Kidney (tissue), 14 donors: ENCODE measurements around the gene SRRM4. TPM values are rescaled to one million over a fixed set of nuclear protein-coding genes. Genes with fewer than 3 reads are reported as not detected.
A peak's percentile ranks its signal among the peaks of the same experiment; 100 is the strongest.

Experiments used
- DNase-seq, 5 donors: peaks; one replicate each; pipeline ENCODE4 v3.0.0-alpha.2; 2013 to 2020
- FAIRE-seq: peaks from 2 replicates; lab custom pipeline; 2012; peaks lifted over from hg19 to GRCh38; lab: Jason Lieb, UNC
- H3K27ac ChIP-seq, 2 donors: one replicate each; pipeline ENCODE4 v1.7.0; 2013; ENCODE audit warnings: low read depth in 2 of 2, low read length in 2 of 2, inconsistent platforms in 1 of 2
- H3K27me3 ChIP-seq: one replicate; pipeline ENCODE4 v1.7.1; 2013; ENCODE audit warnings: low read length, inconsistent platforms; ENCODE audit not compliant: control insufficient read depth, insufficient read depth
- H3K36me3 ChIP-seq, 3 donors: one replicate each; pipeline versions ENCODE4 v1.7.0 to v1.7.1; 2013; ENCODE audit warnings: low read length in 3 of 3, control low read depth in 1 of 3, inconsistent platforms in 1 of 3; ENCODE audit not compliant: insufficient read depth in 3 of 3, control insufficient read depth in 2 of 3
- H3K4me1 ChIP-seq, 3 donors: one replicate each; pipeline versions ENCODE4 v1.7.0 to v1.7.1; 2013; ENCODE audit warnings: low read length in 3 of 3, inconsistent platforms in 1 of 3, low read depth in 1 of 3; ENCODE audit not compliant: control insufficient read depth in 2 of 3, insufficient read depth in 2 of 3
- H3K4me3 ChIP-seq, 3 donors: one replicate each; pipeline versions ENCODE4 v1.7.0 to v1.8.1; 2013; ENCODE audit warnings: low read length in 3 of 3, control low read depth in 1 of 3, inconsistent platforms in 1 of 3
- H3K9ac ChIP-seq, 3 donors: one replicate each; pipeline versions ENCODE4 v1.7.0 to v1.7.1; 2013; ENCODE audit warnings: low read length in 3 of 3, control low read depth in 1 of 3, inconsistent platforms in 1 of 3
- H3K9me3 ChIP-seq, 3 donors: one replicate each; pipeline versions ENCODE4 v1.7.0 to v1.7.1; 2013; ENCODE audit warnings: low read length in 3 of 3, control low read depth in 1 of 3, inconsistent platforms in 1 of 3; ENCODE audit not compliant: control insufficient read depth in 2 of 3, insufficient read depth in 1 of 3
- intact Hi-C: fragments of 100-400 bp; cut with DNase I; formaldehyde crosslinking; loops from one replicate; pipeline ENCODE4 v1.11.1; 2022
- polyA plus RNA-seq: library from polyadenylated mRNA; stranded (reverse); fragments of 350-450 nt; fragmentation: Illumina TruSeq; extraction: RNeasy Lipid Tissue Mini Kit (QIAGEN cat#74804); gene quantifications from one replicate; pipeline ENCODE4 v1.2.3, GENCODE V29; 2014; ENCODE audit warnings: low read depth, low replicate concordance; ENCODE audit not compliant: insufficient read depth
- total RNA-seq: library from RNA; stranded (reverse); fragmentation: NEBNext Ultra II Directional; extraction: Animal tissue kit (Norgen Biotek cat#: 25700); gene quantifications from one replicate; pipeline ENCODE4 v1.2.1, GENCODE V29; 2021
- TF ChIP-seq, protein P1 (sequence below): IDR thresholded peaks from 3 replicates; pipeline ENCODE4 v1.5.1; 2012; ENCODE audit warnings: mild to moderate bottlenecking, moderate library complexity, borderline replicate concordance; ENCODE audit not compliant: insufficient read depth; ENCODE audit errors: extremely low read depth
- donor health status: control.
- donor health status: control.
- donor health status: control.
- donor health status: control.
- donor health status: control.
- donor health status: DM: yes; HTN: yes; CAD: no.
- donor health status: Normal renal cell carcinoma (clear cell type).

The SRRM4 gene
- total and polyA plus RNA-seq, 2 donors from 2014 or later, result 0.06 to 0.17 TPM

DNA sequence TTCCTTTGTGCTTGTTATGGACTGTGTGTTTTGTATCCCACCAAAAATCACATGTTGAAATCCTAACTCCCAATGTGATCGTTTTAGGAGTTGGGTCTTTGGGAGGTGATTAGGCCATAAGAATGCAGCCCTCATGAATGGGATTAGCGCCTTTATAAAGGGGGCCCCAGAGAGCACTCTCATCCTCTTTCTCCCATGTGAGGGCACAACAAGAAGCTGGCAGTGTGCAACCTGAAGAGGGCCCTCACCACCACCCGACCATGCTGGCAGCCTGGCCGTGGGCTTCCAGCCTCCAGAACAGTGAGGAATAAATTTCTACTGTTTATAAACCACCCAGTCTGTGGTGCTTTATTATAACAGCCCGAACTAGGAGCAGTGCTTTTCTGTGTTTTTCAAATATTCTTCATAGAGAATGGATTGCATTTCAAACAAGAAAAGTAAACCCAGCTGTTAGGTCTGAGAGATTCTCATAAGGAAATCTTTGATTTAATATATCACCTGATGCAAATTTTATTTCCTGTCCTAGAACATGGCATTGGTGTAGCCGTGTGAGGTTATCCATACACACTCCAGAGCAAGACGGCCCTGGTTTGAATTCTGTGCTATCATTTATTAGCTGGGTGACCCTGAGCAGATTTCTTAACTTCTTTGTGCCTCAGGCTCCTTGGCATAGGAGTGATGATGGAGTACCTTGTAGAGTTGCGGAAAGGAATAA, 225.2 kb downstream of the SRRM4 start:
- no peak for FAIRE-seq
- DNase-seq, result no peak
- Histone ChIP-seq H3K27ac (no peak overlapping the region), H3K9me3 (no peaks in the 10 kb centered on the region), H3K4me1 (peaks cover 0 to 2% (median 0%) of the 10 kb centered on the region in 3 donors), H3K27me3 (no peaks in the 10 kb centered on the region), H3K4me3 (no peak overlapping the region), H3K36me3 (no peaks in the 10 kb centered on the region), H3K9ac (no peak overlapping the region)
- intact Hi-C loops, result no loop called here
- TF ChIP-seq, protein P1, sequence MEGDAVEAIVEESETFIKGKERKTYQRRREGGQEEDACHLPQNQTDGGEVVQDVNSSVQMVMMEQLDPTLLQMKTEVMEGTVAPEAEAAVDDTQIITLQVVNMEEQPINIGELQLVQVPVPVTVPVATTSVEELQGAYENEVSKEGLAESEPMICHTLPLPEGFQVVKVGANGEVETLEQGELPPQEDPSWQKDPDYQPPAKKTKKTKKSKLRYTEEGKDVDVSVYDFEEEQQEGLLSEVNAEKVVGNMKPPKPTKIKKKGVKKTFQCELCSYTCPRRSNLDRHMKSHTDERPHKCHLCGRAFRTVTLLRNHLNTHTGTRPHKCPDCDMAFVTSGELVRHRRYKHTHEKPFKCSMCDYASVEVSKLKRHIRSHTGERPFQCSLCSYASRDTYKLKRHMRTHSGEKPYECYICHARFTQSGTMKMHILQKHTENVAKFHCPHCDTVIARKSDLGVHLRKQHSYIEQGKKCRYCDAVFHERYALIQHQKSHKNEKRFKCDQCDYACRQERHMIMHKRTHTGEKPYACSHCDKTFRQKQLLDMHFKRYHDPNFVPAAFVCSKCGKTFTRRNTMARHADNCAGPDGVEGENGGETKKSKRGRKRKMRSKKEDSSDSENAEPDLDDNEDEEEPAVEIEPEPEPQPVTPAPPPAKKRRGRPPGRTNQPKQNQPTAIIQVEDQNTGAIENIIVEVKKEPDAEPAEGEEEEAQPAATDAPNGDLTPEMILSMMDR, result no peak

DNA sequence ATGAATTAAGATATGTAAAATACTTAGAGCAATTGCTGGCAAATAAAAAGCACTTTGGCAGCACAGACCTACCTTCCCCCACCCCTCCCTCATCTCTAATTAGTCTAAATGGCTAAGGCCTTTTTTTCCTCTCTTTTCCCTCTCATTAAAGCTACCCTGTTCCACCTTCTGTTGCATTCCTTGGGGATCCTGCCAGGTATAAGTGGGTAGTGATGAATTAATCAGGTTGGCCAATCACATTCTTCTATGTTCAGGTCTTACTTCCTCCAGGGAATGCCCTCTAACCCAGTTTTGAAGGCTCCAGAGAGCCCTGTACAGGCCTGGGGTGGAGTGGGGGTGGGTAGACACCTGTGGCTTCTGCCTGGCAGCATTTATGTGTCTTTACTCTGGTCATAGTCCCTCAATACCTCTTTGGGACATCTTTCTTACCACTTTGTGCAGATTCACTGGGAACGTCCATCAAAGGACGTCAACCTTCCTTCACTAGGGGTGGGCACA, 225.8 kb downstream of the SRRM4 start:
- Histone ChIP-seq H3K27ac (no peak overlapping the region), H3K36me3 (no peaks in the 10 kb centered on the region), H3K4me3 (no peak overlapping the region), H3K9me3 (no peaks in the 10 kb centered on the region), H3K4me1 (peaks cover 0 to 2% (median 0%) of the 10 kb centered on the region in 3 donors), H3K9ac (no peak overlapping the region), H3K27me3 (no peaks in the 10 kb centered on the region)
- DNase-seq (no peak), FAIRE-seq (no peak)
- intact Hi-C loops, result no loop called here
- TF ChIP-seq, protein P1, result no peak

DNA sequence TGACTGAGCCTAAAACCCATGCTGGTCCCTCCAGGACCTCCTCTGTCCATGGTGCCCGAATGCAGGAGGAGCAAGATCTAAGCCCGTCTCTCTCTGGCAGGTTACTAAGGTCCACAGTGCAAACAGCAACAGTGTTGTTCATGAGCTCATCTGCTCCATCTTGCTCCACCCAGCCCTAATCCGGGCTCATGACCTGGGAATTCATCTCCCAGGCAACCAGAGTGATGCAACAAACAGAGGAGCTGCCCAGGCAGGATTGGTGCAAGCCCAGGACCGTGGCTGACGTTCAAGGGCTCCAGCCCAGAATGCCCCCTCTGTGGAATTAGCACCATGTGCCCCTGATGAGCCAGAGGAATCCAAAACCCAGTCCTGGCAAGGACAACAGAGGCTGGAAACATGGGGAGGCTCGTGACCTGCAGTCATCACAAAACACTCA, 227.3 kb downstream of the SRRM4 start:
- Histone ChIP-seq H3K4me1 (peaks cover 0 to 2% (median 0%) of the 10 kb centered on the region in 3 donors), H3K36me3 (no peaks in the 10 kb centered on the region), H3K9ac (no peak overlapping the region), H3K27me3 (no peaks in the 10 kb centered on the region), H3K4me3 (no peak overlapping the region), H3K27ac (no peak overlapping the region), H3K9me3 (no peaks in the 10 kb centered on the region)
- FAIRE-seq (no peak), DNase-seq (peak in 3 of 5 donors; percentile 5 to 24 (median 16))
- TF ChIP-seq, protein P1, result no peak
- intact Hi-C loops, result no loop called here
